ENCODE data around the gene FGD2. TPM values are rescaled to one million over a fixed set of nuclear protein-coding genes. Genes with fewer than 3 reads are reported as not detected.

Gene FGD2
- total and polyA plus RNA-seq, 9 of the 15 experiments (the other 6 are each of a cell fraction or from before 2014, with no cell fraction given) = 0.09 TPM; not detected in 8

GRCh38 chr6:37051138-37052026 lies 45.9 kb downstream of the FGD2 start (continued):
- TF ChIP-seq, protein P1, sequence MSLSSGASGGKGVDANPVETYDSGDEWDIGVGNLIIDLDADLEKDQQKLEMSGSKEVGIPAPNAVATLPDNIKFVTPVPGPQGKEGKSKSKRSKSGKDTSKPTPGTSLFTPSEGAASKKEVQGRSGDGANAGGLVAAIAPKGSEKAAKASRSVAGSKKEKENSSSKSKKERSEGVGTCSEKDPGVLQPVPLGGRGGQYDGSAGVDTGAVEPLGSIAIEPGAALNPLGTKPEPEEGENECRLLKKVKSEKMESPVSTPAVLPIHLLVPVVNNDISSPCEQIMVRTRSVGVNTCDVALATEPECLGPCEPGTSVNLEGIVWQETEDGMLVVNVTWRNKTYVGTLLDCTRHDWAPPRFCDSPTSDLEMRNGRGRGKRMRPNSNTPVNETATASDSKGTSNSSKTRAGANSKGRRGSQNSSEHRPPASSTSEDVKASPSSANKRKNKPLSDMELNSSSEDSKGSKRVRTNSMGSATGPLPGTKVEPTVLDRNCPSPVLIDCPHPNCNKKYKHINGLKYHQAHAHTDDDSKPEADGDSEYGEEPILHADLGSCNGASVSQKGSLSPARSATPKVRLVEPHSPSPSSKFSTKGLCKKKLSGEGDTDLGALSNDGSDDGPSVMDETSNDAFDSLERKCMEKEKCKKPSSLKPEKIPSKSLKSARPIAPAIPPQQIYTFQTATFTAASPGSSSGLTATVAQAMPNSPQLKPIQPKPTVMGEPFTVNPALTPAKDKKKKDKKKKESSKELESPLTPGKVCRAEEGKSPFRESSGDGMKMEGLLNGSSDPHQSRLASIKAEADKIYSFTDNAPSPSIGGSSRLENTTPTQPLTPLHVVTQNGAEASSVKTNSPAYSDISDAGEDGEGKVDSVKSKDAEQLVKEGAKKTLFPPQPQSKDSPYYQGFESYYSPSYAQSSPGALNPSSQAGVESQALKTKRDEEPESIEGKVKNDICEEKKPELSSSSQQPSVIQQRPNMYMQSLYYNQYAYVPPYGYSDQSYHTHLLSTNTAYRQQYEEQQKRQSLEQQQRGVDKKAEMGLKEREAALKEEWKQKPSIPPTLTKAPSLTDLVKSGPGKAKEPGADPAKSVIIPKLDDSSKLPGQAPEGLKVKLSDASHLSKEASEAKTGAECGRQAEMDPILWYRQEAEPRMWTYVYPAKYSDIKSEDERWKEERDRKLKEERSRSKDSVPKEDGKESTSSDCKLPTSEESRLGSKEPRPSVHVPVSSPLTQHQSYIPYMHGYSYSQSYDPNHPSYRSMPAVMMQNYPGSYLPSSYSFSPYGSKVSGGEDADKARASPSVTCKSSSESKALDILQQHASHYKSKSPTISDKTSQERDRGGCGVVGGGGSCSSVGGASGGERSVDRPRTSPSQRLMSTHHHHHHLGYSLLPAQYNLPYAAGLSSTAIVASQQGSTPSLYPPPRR (CRISPR knock-in tag; IDR thresholded peaks at IDR 0.05; ENCODE audit: borderline replicate concordance) = peak; percentile 92
- no peak for TF ChIP-seq XRCC3 (IDR thresholded peaks at IDR 0.05)
- peak; percentile 95 for TF ChIP-seq HDAC2 (IDR thresholded peaks at IDR 0.05)
- peak; percentile 100 for TF ChIP-seq CHD4 (IDR thresholded peaks at IDR 0.05; ENCODE audit: insufficient read depth, insufficient replicate concordance, low read depth, low read length, poor library complexity, severe bottlenecking)
- no peak for TF ChIP-seq SNIP1 (IDR thresholded peaks at IDR 0.05; ENCODE audit: low read depth)
- TF ChIP-seq TBL1XR1 (IDR thresholded peaks at IDR 0.05; ENCODE audit: low read length in 2 of 2) = peak in 1 of 2 experiments; percentile 56; a peak in 1 of 4 replicates
- no peak; the same call in 1 of the 2 replicates for TF ChIP-seq CEBPB (tag; IDR thresholded peaks at IDR 0.05)
- TF ChIP-seq HNRNPUL1 (IDR thresholded peaks at IDR 0.05; ENCODE audit: low read length) = no peak
- TF ChIP-seq ATF3 (IDR thresholded peaks at IDR 0.05) = peak; percentile 31; the same call in 1 of the 2 replicates
- TF ChIP-seq ATF3 (CRISPR knock-in tag; conservative IDR thresholded peaks at IDR 0.05) = peak; percentile 69; the same call in 1 of the 2 replicates
- TF ChIP-seq, protein P2, sequence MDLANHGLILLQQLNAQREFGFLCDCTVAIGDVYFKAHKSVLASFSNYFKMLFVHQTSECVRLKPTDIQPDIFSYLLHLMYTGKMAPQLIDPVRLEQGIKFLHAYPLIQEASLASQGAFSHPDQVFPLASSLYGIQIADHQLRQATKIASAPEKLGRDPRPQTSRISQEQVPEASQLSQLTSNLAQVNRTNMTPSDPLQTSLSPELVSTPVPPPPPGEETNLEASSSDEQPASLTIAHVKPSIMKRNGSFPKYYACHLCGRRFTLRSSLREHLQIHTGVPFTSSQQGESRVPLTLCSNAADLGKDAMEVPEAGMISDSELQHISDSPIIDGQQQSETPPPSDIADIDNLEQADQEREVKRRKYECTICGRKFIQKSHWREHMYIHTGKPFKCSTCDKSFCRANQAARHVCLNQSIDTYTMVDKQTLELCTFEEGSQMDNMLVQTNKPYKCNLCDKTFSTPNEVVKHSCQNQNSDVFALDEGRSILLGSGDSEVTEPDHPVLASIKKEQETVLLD (IDR thresholded peaks at IDR 0.05) = peak; percentile 75; the same call in 1 of the 2 replicates
- no peak; the same call in 1 of the 2 replicates for TF ChIP-seq SRSF3 (IDR thresholded peaks at IDR 0.05; ENCODE audit: insufficient read depth, low read length)
- peak; percentile 90 to 97 for TF ChIP-seq KDM1A (IDR thresholded peaks at IDR 0.05)
- TF ChIP-seq, protein P3, sequence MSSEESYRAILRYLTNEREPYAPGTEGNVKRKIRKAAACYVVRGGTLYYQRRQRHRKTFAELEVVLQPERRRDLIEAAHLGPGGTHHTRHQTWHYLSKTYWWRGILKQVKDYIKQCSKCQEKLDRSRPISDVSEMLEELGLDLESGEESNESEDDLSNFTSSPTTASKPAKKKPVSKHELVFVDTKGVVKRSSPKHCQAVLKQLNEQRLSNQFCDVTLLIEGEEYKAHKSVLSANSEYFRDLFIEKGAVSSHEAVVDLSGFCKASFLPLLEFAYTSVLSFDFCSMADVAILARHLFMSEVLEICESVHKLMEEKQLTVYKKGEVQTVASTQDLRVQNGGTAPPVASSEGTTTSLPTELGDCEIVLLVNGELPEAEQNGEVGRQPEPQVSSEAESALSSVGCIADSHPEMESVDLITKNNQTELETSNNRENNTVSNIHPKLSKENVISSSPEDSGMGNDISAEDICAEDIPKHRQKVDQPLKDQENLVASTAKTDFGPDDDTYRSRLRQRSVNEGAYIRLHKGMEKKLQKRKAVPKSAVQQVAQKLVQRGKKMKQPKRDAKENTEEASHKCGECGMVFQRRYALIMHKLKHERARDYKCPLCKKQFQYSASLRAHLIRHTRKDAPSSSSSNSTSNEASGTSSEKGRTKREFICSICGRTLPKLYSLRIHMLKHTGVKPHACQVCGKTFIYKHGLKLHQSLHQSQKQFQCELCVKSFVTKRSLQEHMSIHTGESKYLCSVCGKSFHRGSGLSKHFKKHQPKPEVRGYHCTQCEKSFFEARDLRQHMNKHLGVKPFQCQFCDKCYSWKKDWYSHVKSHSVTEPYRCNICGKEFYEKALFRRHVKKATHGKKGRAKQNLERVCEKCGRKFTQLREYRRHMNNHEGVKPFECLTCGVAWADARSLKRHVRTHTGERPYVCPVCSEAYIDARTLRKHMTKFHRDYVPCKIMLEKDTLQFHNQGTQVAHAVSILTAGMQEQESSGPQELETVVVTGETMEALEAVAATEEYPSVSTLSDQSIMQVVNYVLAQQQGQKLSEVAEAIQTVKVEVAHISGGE (CRISPR knock-in tag; IDR thresholded peaks at IDR 0.05) = no peak
- TF ChIP-seq RBM14 (IDR thresholded peaks at IDR 0.05; ENCODE audit: borderline replicate concordance, insufficient read depth, low read depth, low read length) = no peak
